Osteocyte (in vitro differentiated cells): ENCODE measurements around the gene ANK3. TPM values are rescaled to one million over a fixed set of nuclear protein-coding genes. Genes with fewer than 3 reads are reported as not detected.

Experiments
- DNase-seq: peaks from one replicate; pipeline ENCODE4 v3.0.0; 2021; ENCODE audit warnings: mixed read lengths; ENCODE audit not compliant: unreplicated experiment; ENCODE audit errors: extremely low spot score
- H3K27ac Mint-ChIP-seq: one replicate; pipeline ENCODE4 v1.8.0; 2021; ENCODE audit warnings: mild to moderate bottlenecking, mixed read lengths; ENCODE audit not compliant: unreplicated experiment
- H3K27me3 Mint-ChIP-seq: one replicate; pipeline ENCODE4 v1.8.0; 2021; ENCODE audit warnings: mixed read lengths; ENCODE audit not compliant: unreplicated experiment
- H3K36me3 Mint-ChIP-seq: one replicate; pipeline ENCODE4 v1.8.0; 2021; ENCODE audit warnings: mixed read lengths; ENCODE audit not compliant: unreplicated experiment
- H3K4me1 Mint-ChIP-seq: one replicate; pipeline ENCODE4 v1.8.0; 2021; ENCODE audit warnings: mixed read lengths; ENCODE audit not compliant: unreplicated experiment
- H3K4me3 Mint-ChIP-seq: one replicate; pipeline ENCODE4 v1.8.0; 2021; ENCODE audit warnings: mild to moderate bottlenecking, moderate library complexity, mixed read lengths; ENCODE audit not compliant: unreplicated experiment
- H3K9me3 Mint-ChIP-seq: one replicate; pipeline ENCODE4 v1.8.0; 2021; ENCODE audit warnings: mixed read lengths; ENCODE audit not compliant: unreplicated experiment
- CTCF ChIP-seq: fragments of 200-600 bp; sonication (generic); IDR thresholded peaks from 2 replicates; pipeline ENCODE4 v1.5.0; 2021; ENCODE audit warnings: antibody characterized with exemption, mild to moderate bottlenecking, moderate library complexity
- total RNA-seq: library from RNA; stranded (reverse); gene quantifications from 2 replicates; pipeline ENCODE4 v1.2.1, GENCODE V29; 2021

Gene ANK3
- total RNA-seq, 1 donor from 2014 or later: 22.0 TPM

- no peak for DNase-seq
- Mint-ChIP-seq H3K36me3 (peaks cover 12% of the 10 kb centered on the region), H3K27ac (no peak overlapping the region), H3K27me3 (no peaks in the 10 kb centered on the region), H3K4me3 (no peak overlapping the region), H3K4me1 (peaks cover 22% of the 10 kb centered on the region), H3K9me3 (peaks cover 7% of the 10 kb centered on the region)
- TF ChIP-seq CTCF: no peak
Measured at GRCh38 chr10:60188548-60188947, 201.1 kb downstream of the ANK3 start.

GRCh38 chr10:60187691-60188090 lies 202.0 kb downstream of the ANK3 start:
- H3K27ac Mint-ChIP-seq: peak overlapping the region; percentile 25
- H3K4me3 Mint-ChIP-seq: no peak overlapping the region
- peaks cover 12% of the 10 kb centered on the region for H3K36me3 Mint-ChIP-seq
- H3K27me3 Mint-ChIP-seq: no peaks in the 10 kb centered on the region
- H3K9me3 Mint-ChIP-seq: peaks cover 7% of the 10 kb centered on the region
- H3K4me1 Mint-ChIP-seq: peaks cover 27% of the 10 kb centered on the region
- no peak for TF ChIP-seq CTCF
- DNase-seq: no peak

DNA sequence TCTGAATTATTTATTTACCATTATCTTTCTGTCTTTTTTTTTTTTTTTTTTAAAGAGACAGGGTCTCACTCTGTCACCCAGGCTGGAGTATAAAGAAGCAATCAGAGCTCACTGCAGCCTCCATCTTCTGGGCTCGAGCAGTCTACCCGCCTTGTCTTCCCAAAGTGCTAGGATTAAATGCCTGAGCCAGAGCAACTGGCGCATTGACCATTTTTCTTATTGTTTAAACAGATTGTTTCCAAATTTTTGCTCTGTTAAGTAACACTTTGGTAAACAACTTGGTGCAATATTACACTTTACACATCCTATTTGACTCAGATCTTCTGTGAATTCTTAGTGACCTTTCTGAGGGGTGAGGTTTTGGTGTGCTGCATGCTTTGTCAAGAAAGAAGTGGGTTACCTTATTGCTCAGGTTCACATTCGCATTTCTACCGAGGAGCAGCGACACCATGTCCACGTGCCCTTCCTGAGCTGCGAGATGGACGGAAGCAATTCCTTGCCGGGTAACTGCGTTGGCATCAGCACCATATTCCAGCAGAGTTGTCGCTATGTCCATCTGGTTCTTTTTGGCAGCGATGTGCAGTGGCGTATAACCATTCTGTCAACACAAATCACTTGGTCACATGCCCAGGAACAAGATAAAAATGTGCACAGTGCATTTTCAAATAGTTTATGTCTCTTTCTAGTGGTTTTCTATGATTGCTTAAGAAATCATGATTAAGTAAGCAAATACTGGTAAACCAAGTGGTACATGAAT lies 203.2 kb downstream of the ANK3 start:
- no peak for TF ChIP-seq CTCF
- peaks cover 12% of the 10 kb centered on the region for H3K36me3 Mint-ChIP-seq
- no peak overlapping the region for H3K27ac Mint-ChIP-seq
- DNase-seq: no peak
- no peaks in the 10 kb centered on the region for H3K27me3 Mint-ChIP-seq
- H3K4me1 Mint-ChIP-seq: peaks cover 36% of the 10 kb centered on the region
- no peak overlapping the region for H3K4me3 Mint-ChIP-seq
- peaks cover 7% of the 10 kb centered on the region for H3K9me3 Mint-ChIP-seq

- H3K4me3 Mint-ChIP-seq: no peak overlapping the region
- H3K9me3 Mint-ChIP-seq: no peaks in the 10 kb centered on the region
- H3K27me3 Mint-ChIP-seq: no peaks in the 10 kb centered on the region
- peaks cover 38% of the 10 kb centered on the region for H3K4me1 Mint-ChIP-seq
- no peak overlapping the region for H3K27ac Mint-ChIP-seq
- no peak for TF ChIP-seq CTCF
- DNase-seq: no peak
- H3K36me3 Mint-ChIP-seq: peaks cover 6% of the 10 kb centered on the region
Measured at GRCh38 chr10:60185421-60185820, 204.3 kb downstream of the ANK3 start.

DNA sequence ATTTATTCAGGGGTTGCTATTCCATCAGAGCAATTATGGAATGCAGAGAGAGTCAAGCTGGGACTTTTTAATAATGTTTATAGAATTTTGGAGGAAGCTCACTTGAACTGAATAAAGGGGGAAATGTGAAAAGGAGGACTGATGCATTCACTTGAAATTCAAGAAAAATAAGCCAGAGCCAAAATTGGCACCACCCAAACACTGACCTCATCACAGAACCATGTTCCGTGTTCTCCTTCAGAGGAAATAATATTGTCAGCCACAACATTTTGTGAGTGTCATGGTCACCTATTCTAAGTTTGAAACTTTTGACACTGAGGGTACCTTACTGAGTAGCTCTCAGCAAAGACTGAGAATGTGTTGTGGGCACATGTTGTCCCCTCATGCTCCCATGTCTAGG lies 207.0 kb downstream of the ANK3 start:
- Mint-ChIP-seq H3K9me3 (no peaks in the 10 kb centered on the region), H3K27me3 (no peaks in the 10 kb centered on the region), H3K36me3 (peaks cover 6% of the 10 kb centered on the region), H3K4me1 (peaks cover 36% of the 10 kb centered on the region), H3K27ac (peak overlapping the region; percentile 73), H3K4me3 (no peak overlapping the region)
- no peak for TF ChIP-seq CTCF
- DNase-seq: no peak
